Mesenchymal stem cell (in vitro differentiated cells and primary cell): Measurements from ENCODE around the gene MED4.
"Not testable (repeated sequence)": the region's sequence is repeated elsewhere in the genome, so short reads cannot be mapped to it uniquely, and the experiment has no call there.

ENCODE experiments used
- DNase-seq: peaks from one replicate; pipeline ENCODE4 v3.0.0-alpha.2; 2013
- H2AFZ ChIP-seq: one replicate; pipeline ENCODE4 v1.6.1; 2013; ENCODE audit warnings: low read depth, mild to moderate bottlenecking, control low read depth, inconsistent platforms, low read length, moderate library complexity
- H2AK5ac ChIP-seq: 2 replicates; pipeline ENCODE4 v1.6.1; 2013; ENCODE audit warnings: low read length, moderate library complexity, mild to moderate bottlenecking, inconsistent platforms; ENCODE audit not compliant: severe bottlenecking
- H2BK120ac ChIP-seq: one replicate; pipeline ENCODE4 v1.6.1; 2013; ENCODE audit warnings: low read depth, mild to moderate bottlenecking, inconsistent platforms, low read length, moderate library complexity
- H2BK12ac ChIP-seq, 2 experiments: one replicate each; pipeline ENCODE4 v1.6.1; 2013; ENCODE audit warnings: inconsistent platforms in 2 of 2, low read length in 2 of 2, mild to moderate bottlenecking in 2 of 2, moderate library complexity in 2 of 2, control low read depth in 1 of 2
- H2BK15ac ChIP-seq: one replicate; pipeline ENCODE4 v1.6.1; 2013; ENCODE audit warnings: mild to moderate bottlenecking, low read depth, inconsistent platforms; ENCODE audit not compliant: poor library complexity, severe bottlenecking
- H2BK5ac ChIP-seq: 2 replicates; pipeline ENCODE4 v1.6.1; 2013; ENCODE audit warnings: low read depth, mild to moderate bottlenecking, low read length, control low read depth, inconsistent platforms; ENCODE audit not compliant: poor library complexity, severe bottlenecking
- H3K14ac ChIP-seq, 2 experiments: one replicate each; pipeline ENCODE4 v1.6.1; 2013; ENCODE audit warnings: inconsistent platforms in 2 of 2, low read length in 2 of 2, control low read depth in 1 of 2, mild to moderate bottlenecking in 1 of 2, moderate library complexity in 1 of 2
- H3K18ac ChIP-seq, 2 experiments: one replicate each; pipeline ENCODE4 v1.6.1; 2013; ENCODE audit warnings: inconsistent platforms in 2 of 2, low read length in 2 of 2, control low read depth in 1 of 2, low read depth in 1 of 2, mild to moderate bottlenecking in 1 of 2
- H3K23ac ChIP-seq, 2 experiments: one replicate each; pipeline ENCODE4 v1.6.1; 2013; ENCODE audit warnings: inconsistent platforms in 2 of 2, low read length in 2 of 2, mild to moderate bottlenecking in 2 of 2, moderate library complexity in 2 of 2, control low read depth in 1 of 2
- H3K27ac ChIP-seq: 2 replicates; pipeline ENCODE4 v1.5.1; 2013; ENCODE audit warnings: mild to moderate bottlenecking, moderate library complexity, low read length, control low read depth, inconsistent platforms; ENCODE audit not compliant: poor library complexity, severe bottlenecking
- H3K27me3 ChIP-seq, 2 experiments: 2 replicates each; pipeline versions ENCODE4 v1.6.1 to v1.7.0; 2013; ENCODE audit warnings: low read length in 2 of 2, mild to moderate bottlenecking in 2 of 2, moderate library complexity in 2 of 2, control low read depth in 1 of 2, inconsistent platforms in 1 of 2; ENCODE audit not compliant: control insufficient read depth in 1 of 2, insufficient read depth in 1 of 2
- H3K36me3 ChIP-seq, 2 experiments: 2 replicates each; pipeline versions ENCODE4 v1.6.1 to v1.7.0; 2013; ENCODE audit warnings: low read length in 2 of 2, control low read depth in 1 of 2, inconsistent platforms in 1 of 2, low read depth in 1 of 2, mild to moderate bottlenecking in 1 of 2; ENCODE audit not compliant: insufficient read depth in 2 of 2, control insufficient read depth in 1 of 2
- H3K4ac ChIP-seq, 2 experiments: one replicate each; pipeline ENCODE4 v1.6.1; 2013; ENCODE audit warnings: inconsistent platforms in 2 of 2, low read length in 2 of 2, mild to moderate bottlenecking in 2 of 2, moderate library complexity in 2 of 2, control low read depth in 1 of 2, low read depth in 1 of 2
- H3K4me1 ChIP-seq: 2 replicates; pipeline ENCODE4 v1.6.1; 2013; ENCODE audit warnings: low read depth, low read length, control low read depth; ENCODE audit not compliant: control insufficient read depth, insufficient read depth
- H3K4me2 ChIP-seq: 2 replicates; pipeline ENCODE4 v1.6.1; 2013; ENCODE audit warnings: low read length, mild to moderate bottlenecking, inconsistent platforms; ENCODE audit not compliant: poor library complexity, severe bottlenecking
- H3K4me3 ChIP-seq, 2 experiments: 2 replicates each; pipeline versions ENCODE4 v1.5.1 to v1.7.0; 2013; ENCODE audit warnings: low read length in 2 of 2, mild to moderate bottlenecking in 2 of 2, control low read depth in 1 of 2, low read depth in 1 of 2; ENCODE audit not compliant: insufficient read depth in 1 of 2
- H3K79me1 ChIP-seq: replicated peaks from 2 replicates; pipeline ENCODE4 v1.6.1; 2013; ENCODE audit warnings: mild to moderate bottlenecking, control low read depth, low read length, inconsistent platforms; ENCODE audit not compliant: poor library complexity, severe bottlenecking
- H3K9ac ChIP-seq: 2 replicates; pipeline ENCODE4 v1.7.0; 2013; ENCODE audit warnings: mild to moderate bottlenecking, low read length, moderate library complexity
- H3K9me3 ChIP-seq: 2 replicates; pipeline ENCODE4 v1.7.0; 2013; ENCODE audit warnings: mild to moderate bottlenecking, low read length; ENCODE audit not compliant: control insufficient read depth
- H4K8ac ChIP-seq: one replicate; pipeline ENCODE4 v1.6.1; 2013; ENCODE audit warnings: inconsistent platforms, mild to moderate bottlenecking, low read length, moderate library complexity
- H4K91ac ChIP-seq: one replicate; pipeline ENCODE4 v1.6.1; 2013; ENCODE audit warnings: mild to moderate bottlenecking, low read length, inconsistent platforms
- WGBS: methylation state at CpG from one replicate; pipeline ENCODE4 v1.1.7; 2013; ENCODE audit warnings: mixed read lengths; 5-methylcytosine and 5-hydroxymethylcytosine counted together

MED4 gene

GRCh38 chr13:48066310-48066989 is 28.5 kb downstream of the MED4 start:
- Histone ChIP-seq H3K9ac (peak overlapping the region; percentile 5), H3K14ac (no peak overlapping the region), H4K8ac (peak overlapping the region; percentile 60), H2BK12ac (no peak overlapping the region), H3K4me2 (no peak overlapping the region), H3K23ac (no peak overlapping the region), H3K9me3 (peaks cover 57% of the 10 kb centered on the region), H3K27ac (no peak overlapping the region), H2AK5ac (no peak overlapping the region), H3K4me1 (no peaks in the 10 kb centered on the region), H3K4ac (no peak overlapping the region), H2AFZ (no peak overlapping the region), H3K4me3 (peak overlapping the region in 1 of 2 experiments; percentile 3), H2BK120ac (no peak overlapping the region), H3K18ac (no peak overlapping the region), H3K27me3 (no peaks in the 10 kb centered on the region), H2BK15ac (no peak overlapping the region), H3K36me3 (peaks cover 22 to 73% of the 10 kb centered on the region in 2 experiments), H3K79me1 (peaks cover 24% of the 10 kb centered on the region), H2BK5ac (no peak overlapping the region), H4K91ac (peak overlapping the region; percentile 18)
- 96% methylated on average over 3 of the region's 3 CpGs for WGBS
- DNase-seq = no peak

- not testable (repeated sequence) for H3K9ac ChIP-seq, H3K4ac ChIP-seq, H3K18ac ChIP-seq, H3K27me3 ChIP-seq, H3K4me3 ChIP-seq, H3K14ac ChIP-seq, H2BK15ac ChIP-seq, H2AK5ac ChIP-seq, H3K4me1 ChIP-seq, H2BK12ac ChIP-seq, H3K27ac ChIP-seq, H2BK120ac ChIP-seq, H3K4me2 ChIP-seq, H4K8ac ChIP-seq, DNase-seq, H3K23ac ChIP-seq, H2AFZ ChIP-seq, H2BK5ac ChIP-seq, H3K9me3 ChIP-seq, H4K91ac ChIP-seq
- Histone ChIP-seq H3K36me3 (peaks cover 3 to 11% of the 10 kb centered on the region in 2 experiments), H3K79me1 (peaks cover 11% of the 10 kb centered on the region)
- WGBS = 63% methylated on average over 5 of the region's 5 CpGs
Measured at GRCh38 chr13:48059951-48060350, 35.0 kb downstream of the MED4 start.

- peaks cover 14% of the 10 kb centered on the region for H3K79me1 ChIP-seq
- not testable (repeated sequence) for H2AK5ac ChIP-seq, DNase-seq, H2BK5ac ChIP-seq, H2BK15ac ChIP-seq, H4K8ac ChIP-seq, H2BK120ac ChIP-seq, H3K14ac ChIP-seq, H3K4me1 ChIP-seq, H3K9ac ChIP-seq, H3K4me3 ChIP-seq, H3K23ac ChIP-seq, H3K4ac ChIP-seq, H3K36me3 ChIP-seq, H3K18ac ChIP-seq, H2AFZ ChIP-seq, H3K9me3 ChIP-seq, H3K27me3 ChIP-seq, H2BK12ac ChIP-seq, H3K4me2 ChIP-seq, H3K27ac ChIP-seq, H4K91ac ChIP-seq
- WGBS = 91% methylated on average over 6 of the region's 6 CpGs
Measured at GRCh38 chr13:48058536-48058935, 36.4 kb downstream of the MED4 start.

- Histone ChIP-seq H4K8ac (no peak overlapping the region), H2BK5ac (no peak overlapping the region), H2BK120ac (no peak overlapping the region), H3K23ac (no peak overlapping the region), H2BK12ac (no peak overlapping the region), H4K91ac (no peak overlapping the region), H3K27me3 (no peaks in the 10 kb centered on the region), H3K4ac (no peak overlapping the region), H3K4me3 (no peak overlapping the region), H3K79me1 (peaks cover 11% of the 10 kb centered on the region), H2AFZ (no peak overlapping the region), H3K4me2 (no peak overlapping the region), H3K14ac (no peak overlapping the region), H3K36me3 (peaks cover 8 to 37% of the 10 kb centered on the region in 2 experiments), H3K4me1 (no peaks in the 10 kb centered on the region), H2BK15ac (no peak overlapping the region), H3K27ac (no peak overlapping the region), H3K9me3 (no peaks in the 10 kb centered on the region), H3K18ac (no peak overlapping the region), H3K9ac (no peak overlapping the region), H2AK5ac (no peak overlapping the region)
- DNase-seq = no peak
- WGBS = 96% methylated on average over 4 of the region's 5 CpGs
Measured at GRCh38 chr13:48055712-48056111, 39.2 kb downstream of the MED4 start.
